Stomach (tissue), 4 donors: ENCODE results near the gene CST5.

ENCODE experiments used
- CTCF ChIP-seq, 7 experiments: fragments of 450-650 bp in 4 of 7; fragments of 200-600 bp in 3 of 7; sonication (generic) in 3 of 7; IDR thresholded peaks; one replicate each; pipeline ENCODE4 v1.5.1; 2016 to 2019; ENCODE audit warnings: antibody characterized with exemption in 7 of 7, control low read depth in 2 of 7, mild to moderate bottlenecking in 1 of 7
- POLR2A ChIP-seq, 4 donors: fragments of 450-650 bp; IDR thresholded peaks; one replicate each; pipeline ENCODE4 v1.6.1; 2016; ENCODE audit warnings: antibody characterized with exemption in 4 of 4, control low read depth in 2 of 4, mild to moderate bottlenecking in 1 of 4, moderate library complexity in 1 of 4
- POLR2AphosphoS5 ChIP-seq, 3 donors: sonication (generic); formaldehyde crosslinking; IDR thresholded peaks; one replicate each; pipeline ENCODE4 v1.6.1; 2016; ENCODE audit warnings: antibody characterized with exemption in 3 of 3

DNA sequence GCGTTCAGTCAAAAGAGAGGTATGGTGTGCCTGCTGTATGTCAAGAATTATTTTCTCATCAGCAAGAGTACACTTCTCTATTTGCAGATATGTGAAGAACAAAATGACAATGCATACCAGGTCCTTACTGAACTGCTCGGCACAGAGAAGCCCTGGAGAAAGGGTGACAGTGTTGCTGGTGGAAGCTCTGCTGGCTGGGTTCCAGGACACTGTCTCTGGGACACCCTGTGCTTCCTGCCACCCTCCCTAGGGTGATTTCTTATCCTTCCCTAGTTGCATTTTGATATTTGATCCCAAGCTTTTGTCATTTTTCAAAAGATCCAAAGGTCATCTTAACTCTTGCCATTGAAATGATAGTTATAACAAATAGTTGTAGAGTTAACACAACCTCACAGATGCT is 8.3 kb upstream of the CST5 start:
- TF ChIP-seq CTCF (IDR thresholded peaks at IDR 0.05) (no peak), POLR2AphosphoS5 (IDR thresholded peaks at IDR 0.05) (no peak), POLR2A (IDR thresholded peaks at IDR 0.05) (no peak)
